Esophagus squamous epithelium (tissue), 5 donors: ENCODE measurements around the gene COL9A2. TPM values are rescaled to one million over a fixed set of nuclear protein-coding genes. Genes with fewer than 3 reads are reported as not detected.
A peak's percentile ranks its signal among the peaks of the same experiment; 100 is the strongest.

ENCODE experiments used
- DNase-seq: peaks from one replicate; lab custom pipeline; 2025; lab: John Stamatoyannopoulos, UW
- H3K27ac ChIP-seq, 4 donors: fragments of 200-600 bp; sonication (generic); one replicate each; pipeline ENCODE4 v1.5.1; 2016 to 2019; ENCODE audit warnings: mild to moderate bottlenecking in 1 of 4
- H3K27me3 ChIP-seq, 4 donors: fragments of 200-600 bp; sonication (generic); 1 replicate in 3 of 4; 2 replicates in 1 of 4; pipeline versions ENCODE4 v1.5.1 to v1.6.0; 2017 to 2021; ENCODE audit warnings: antibody characterized with exemption in 1 of 4
- H3K36me3 ChIP-seq, 3 donors: fragments of 200-600 bp; sonication (generic); one replicate each; pipeline ENCODE4 v1.5.1; 2016 to 2019
- H3K4me1 ChIP-seq, 3 donors: fragments of 200-600 bp; sonication (generic); one replicate each; pipeline ENCODE4 v1.5.1; 2017 to 2019
- H3K4me3 ChIP-seq, 4 donors: fragments of 200-600 bp; sonication (generic); 1 replicate in 3 of 4; 2 replicates in 1 of 4; pipeline ENCODE4 v1.5.1; 2016 to 2019; ENCODE audit warnings: mild to moderate bottlenecking in 2 of 4, moderate library complexity in 1 of 4
- H3K9me3 ChIP-seq, 3 donors: fragments of 200-600 bp; sonication (generic); one replicate each; pipeline ENCODE4 v1.5.1; 2016 to 2019
- POLR2A ChIP-seq, 4 donors: fragments of 450-650 bp; IDR thresholded peaks; one replicate each; pipeline ENCODE4 v1.6.1; 2017; ENCODE audit warnings: antibody characterized with exemption in 4 of 4, mild to moderate bottlenecking in 4 of 4, moderate library complexity in 3 of 4
- WGBS, 2 donors: methylation state at CpG; one replicate each; pipeline ENCODE4 v1.1.5; 2018; 5-methylcytosine and 5-hydroxymethylcytosine counted together
- intact Hi-C: fragments of 100-400 bp; cut with DNase I; formaldehyde crosslinking; loops from one replicate; pipeline ENCODE4 v1.15.0; 2022
- total RNA-seq, 4 donors: library from RNA; depleted of rRNA; stranded (reverse); fragments of >200 nt; gene quantifications; one replicate each; pipeline ENCODE4 v1.1.0, GENCODE V29; 2016
- TF ChIP-seq, protein P1 (sequence below), 6 experiments: fragments of 450-650 bp in 4 of 6; fragments of 200-600 bp in 2 of 6; sonication (generic) in 2 of 6; IDR thresholded peaks; one replicate each; pipeline ENCODE4 v1.5.1; 2016 to 2019; ENCODE audit warnings: antibody characterized with exemption in 6 of 6, mild to moderate bottlenecking in 4 of 6, moderate library complexity in 4 of 6
- donor health status: DM: yes; HTN: yes; CAD: no.

Gene COL9A2
- total RNA-seq, 4 donors from 2014 or later, result 0.26 to 4.0 (median 2.1) TPM; not detected in 1

DNA sequence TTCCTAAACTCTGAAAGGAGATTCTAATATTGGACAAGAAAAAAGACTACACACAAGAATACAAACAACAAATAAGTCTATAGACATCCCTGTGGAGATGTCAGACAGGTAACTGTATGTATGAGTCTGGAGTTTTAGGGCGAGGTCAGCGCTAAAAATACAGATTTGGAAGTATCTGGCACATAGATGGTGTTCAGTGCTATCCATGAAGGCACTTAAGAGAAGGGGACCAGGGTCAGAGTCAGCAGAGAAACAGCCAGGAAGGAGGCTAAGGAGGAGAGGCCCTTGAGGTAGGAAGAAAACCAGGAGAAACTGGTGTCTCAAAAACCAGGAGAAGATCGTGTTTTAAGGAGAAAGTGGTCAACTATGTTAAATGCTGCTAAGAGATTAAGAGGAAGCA is 41.0 kb downstream of the COL9A2 start:
- TF ChIP-seq, protein P1, sequence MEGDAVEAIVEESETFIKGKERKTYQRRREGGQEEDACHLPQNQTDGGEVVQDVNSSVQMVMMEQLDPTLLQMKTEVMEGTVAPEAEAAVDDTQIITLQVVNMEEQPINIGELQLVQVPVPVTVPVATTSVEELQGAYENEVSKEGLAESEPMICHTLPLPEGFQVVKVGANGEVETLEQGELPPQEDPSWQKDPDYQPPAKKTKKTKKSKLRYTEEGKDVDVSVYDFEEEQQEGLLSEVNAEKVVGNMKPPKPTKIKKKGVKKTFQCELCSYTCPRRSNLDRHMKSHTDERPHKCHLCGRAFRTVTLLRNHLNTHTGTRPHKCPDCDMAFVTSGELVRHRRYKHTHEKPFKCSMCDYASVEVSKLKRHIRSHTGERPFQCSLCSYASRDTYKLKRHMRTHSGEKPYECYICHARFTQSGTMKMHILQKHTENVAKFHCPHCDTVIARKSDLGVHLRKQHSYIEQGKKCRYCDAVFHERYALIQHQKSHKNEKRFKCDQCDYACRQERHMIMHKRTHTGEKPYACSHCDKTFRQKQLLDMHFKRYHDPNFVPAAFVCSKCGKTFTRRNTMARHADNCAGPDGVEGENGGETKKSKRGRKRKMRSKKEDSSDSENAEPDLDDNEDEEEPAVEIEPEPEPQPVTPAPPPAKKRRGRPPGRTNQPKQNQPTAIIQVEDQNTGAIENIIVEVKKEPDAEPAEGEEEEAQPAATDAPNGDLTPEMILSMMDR (IDR thresholded peaks at IDR 0.05), result no peak
- no peak for TF ChIP-seq POLR2A (IDR thresholded peaks at IDR 0.05)
- no peaks in the 10 kb centered on the region for H3K4me1 ChIP-seq
- no peak for DNase-seq
- no peaks in the 10 kb centered on the region for H3K27me3 ChIP-seq
- H3K27ac ChIP-seq, result no peak overlapping the region
- intact Hi-C loops, result no loop called here
- no peak overlapping the region for H3K4me3 ChIP-seq
- 94 to 95% methylated on average over 3 of the region's 3 CpGs for WGBS, 2 donors
- H3K36me3 ChIP-seq, result peaks cover 0 to 92% (median 0%) of the 10 kb centered on the region in 3 donors
- no peaks in the 10 kb centered on the region for H3K9me3 ChIP-seq

DNA sequence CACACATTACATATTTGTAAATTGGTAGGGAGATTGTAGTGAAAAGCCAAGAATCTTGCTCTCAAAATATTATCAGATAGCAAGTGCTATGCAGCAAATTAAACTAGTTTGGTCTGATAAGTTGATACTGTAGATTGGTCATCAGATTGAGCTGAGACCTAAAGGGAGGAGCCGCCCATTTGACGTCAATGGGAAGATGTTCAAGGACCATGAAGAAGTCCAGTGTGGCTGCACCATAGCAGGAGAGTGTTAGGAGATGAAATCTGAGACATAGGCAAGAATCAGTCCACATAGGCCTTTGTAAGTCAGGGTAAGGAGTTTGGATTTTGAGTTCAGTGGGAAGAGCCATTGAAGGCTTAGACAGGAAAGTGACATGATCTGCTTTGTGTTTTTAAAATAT is 42.8 kb downstream of the COL9A2 start:
- H3K27ac ChIP-seq, result no peak overlapping the region
- no peaks in the 10 kb centered on the region for H3K4me1 ChIP-seq
- no peaks in the 10 kb centered on the region for H3K9me3 ChIP-seq
- intact Hi-C loops, result no loop called here
- H3K36me3 ChIP-seq, result peaks cover 0 to 94% (median 0%) of the 10 kb centered on the region in 3 donors
- no peak for DNase-seq
- H3K4me3 ChIP-seq, result no peak overlapping the region
- 90 to 92% methylated on average over 2 of the region's 2 CpGs for WGBS, 2 donors
- H3K27me3 ChIP-seq, result no peaks in the 10 kb centered on the region
- TF ChIP-seq POLR2A (IDR thresholded peaks at IDR 0.05), result no peak
- TF ChIP-seq, protein P1 (IDR thresholded peaks at IDR 0.05), result no peak

DNA sequence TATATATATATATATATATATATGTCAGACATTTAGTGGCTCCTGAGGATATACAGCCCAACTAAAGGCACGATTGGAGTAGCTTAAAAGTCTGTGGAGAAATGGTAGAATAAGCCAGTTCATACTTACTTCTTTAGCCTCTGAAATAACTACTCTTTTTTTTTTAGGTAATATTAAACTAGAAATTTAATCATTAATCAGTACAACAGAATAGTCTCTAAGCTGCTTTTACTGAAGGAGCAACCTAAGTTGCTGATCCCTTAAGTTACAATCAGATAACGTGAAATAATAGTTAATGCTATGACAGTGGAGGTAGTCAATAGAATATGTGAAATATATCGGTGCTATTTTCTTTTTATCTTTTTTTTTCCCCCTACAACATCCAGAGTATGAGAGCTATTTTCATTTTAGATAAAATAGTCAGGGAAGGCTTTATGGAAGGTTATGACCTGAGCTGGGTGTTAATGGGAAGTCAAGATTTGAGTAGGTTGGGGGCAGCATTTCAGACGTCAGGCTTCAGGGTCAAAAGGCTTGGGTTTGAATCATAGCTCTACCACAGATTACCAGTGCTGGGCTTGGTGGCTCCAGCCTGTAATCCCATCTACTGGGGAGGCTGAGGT is 43.4 kb downstream of the COL9A2 start:
- H3K36me3 ChIP-seq, result peaks cover 0 to 94% (median under 1%) of the 10 kb centered on the region in 3 donors
- WGBS, 2 donors, result 88 to 93% methylated on average over 4 of the region's 4 CpGs
- no peak for DNase-seq

DNA sequence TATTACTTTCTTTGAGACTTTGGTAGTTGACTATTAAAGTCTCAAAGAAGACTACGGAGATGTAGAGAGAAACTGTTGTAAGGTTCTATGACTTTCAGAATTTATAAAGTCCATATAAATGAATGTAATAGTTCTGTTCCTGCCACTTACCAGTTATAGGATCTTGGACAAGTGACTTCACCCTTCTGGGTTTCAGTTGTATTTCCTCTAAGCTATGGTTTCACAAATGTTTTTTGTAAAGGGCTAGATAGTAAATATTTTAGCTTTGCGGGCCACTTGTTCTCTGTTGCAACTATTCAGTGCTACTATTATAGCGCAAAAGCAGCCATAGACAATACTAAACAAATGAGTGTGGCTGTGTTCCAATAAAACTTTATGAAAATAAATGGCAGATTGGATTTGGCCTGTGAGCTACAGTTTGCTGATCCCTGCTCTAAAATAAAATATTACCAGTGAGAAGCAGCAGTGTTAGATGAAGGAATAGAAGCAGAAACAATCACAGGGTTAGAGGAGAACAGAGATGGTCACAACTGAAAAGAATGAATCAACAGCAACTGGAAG is 44.4 kb downstream of the COL9A2 start:
- Histone ChIP-seq H3K36me3 (peaks cover 0 to 93% (median 8%) of the 10 kb centered on the region in 3 donors), H3K27ac (no peak overlapping the region), H3K9me3 (no peaks in the 10 kb centered on the region), H3K4me3 (no peak overlapping the region), H3K4me1 (peaks cover 0 to 11% (median 1%) of the 10 kb centered on the region in 3 donors), H3K27me3 (no peaks in the 10 kb centered on the region)
- no peak for TF ChIP-seq POLR2A (IDR thresholded peaks at IDR 0.05)
- TF ChIP-seq, protein P1 (IDR thresholded peaks at IDR 0.05), result no peak
- WGBS, 2 donors, result 92 to 94% methylated on average over 3 of the region's 3 CpGs
- intact Hi-C loops, result no loop called here
- DNase-seq, result no peak

More for the DNA sequence above, 43.4 kb downstream of the COL9A2 start:
- Histone ChIP-seq H3K9me3 (no peaks in the 10 kb centered on the region), H3K4me3 (no peak overlapping the region), H3K27ac (no peak overlapping the region), H3K27me3 (no peaks in the 10 kb centered on the region), H3K4me1 (peaks cover 0 to 2% (median 0%) of the 10 kb centered on the region in 3 donors)
- TF ChIP-seq, protein P1 (IDR thresholded peaks at IDR 0.05), result no peak
- TF ChIP-seq POLR2A (IDR thresholded peaks at IDR 0.05), result no peak
- intact Hi-C loops, result no loop called here

DNA sequence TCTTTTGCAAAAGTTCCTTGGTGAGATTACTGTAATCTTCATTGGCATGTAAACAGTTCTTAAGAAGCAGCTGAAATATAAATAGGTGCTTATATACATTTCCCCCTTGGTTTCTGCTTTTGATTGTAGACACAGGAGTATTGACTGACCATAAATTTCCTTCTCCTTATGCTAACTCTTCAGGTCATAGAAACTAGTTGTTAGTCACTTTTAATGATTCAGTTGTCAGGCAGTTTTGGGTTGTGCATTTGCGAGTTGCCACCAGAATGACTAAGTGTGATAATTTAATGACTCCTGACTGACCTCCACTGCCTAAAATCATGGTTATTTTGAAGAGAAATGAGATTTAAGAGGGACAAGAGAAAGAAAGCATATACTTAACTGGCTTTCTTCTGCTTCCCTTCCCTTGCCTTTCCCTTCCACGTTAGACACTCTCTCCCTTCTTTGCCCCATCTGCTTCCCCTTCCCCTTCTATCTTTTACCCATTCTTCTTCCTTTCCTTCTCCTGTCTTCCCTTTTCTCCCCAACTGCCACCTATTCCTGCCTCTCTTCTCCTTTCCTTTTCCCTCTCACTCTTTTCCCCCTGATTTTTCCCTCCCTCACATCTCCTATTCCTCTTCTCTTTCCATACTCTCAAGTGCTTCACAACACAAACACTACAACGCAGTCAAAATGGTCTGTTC is 46.8 kb downstream of the COL9A2 start:
- intact Hi-C loops, result no loop called here
- peaks cover 0 to 83% (median 8%) of the 10 kb centered on the region in 3 donors for H3K36me3 ChIP-seq
- H3K4me3 ChIP-seq, result no peak overlapping the region
- peaks cover 0 to 28% (median 7%) of the 10 kb centered on the region in 3 donors for H3K4me1 ChIP-seq
- H3K9me3 ChIP-seq, result no peaks in the 10 kb centered on the region
- no peak for DNase-seq
- H3K27ac ChIP-seq, result peak overlapping the region in 1 of 4 donors; percentile 42
- no peaks in the 10 kb centered on the region for H3K27me3 ChIP-seq
- TF ChIP-seq, protein P1 (IDR thresholded peaks at IDR 0.05), result no peak
- TF ChIP-seq POLR2A (IDR thresholded peaks at IDR 0.05), result no peak
- WGBS, 2 donors, result 67 to 80% methylated on average over 3 of the region's 3 CpGs
